Activated T-cell treated with anti-CD3 and anti-CD28 coated beads for 48 hours (primary cell): ENCODE data around the gene EFCAB14.
"Not testable (repeated sequence)": the region's sequence is repeated elsewhere in the genome, so short reads cannot be mapped to it uniquely, and the experiment has no call there.

Experiments
- DNase-seq: peaks from one replicate; pipeline ENCODE4 v3.0.0-alpha.2; 2020; ENCODE audit warnings: low read depth

Gene EFCAB14

GRCh38 chr1:46718727-46719622, at the start of gene EFCAB14:
TSS of gene EFCAB14 (minus strand) at chr1:46719114. CDS start at chr1:46718087, 1,027 bp downstream.
- peak; percentile 99 for DNase-seq

- no peak for DNase-seq
Observed at GRCh38 chr1:46768445-46768844, 49.5 kb upstream of the EFCAB14 start.

- DNase-seq = no peak
Observed at GRCh38 chr1:46767649-46768282, 48.9 kb upstream of the EFCAB14 start.

GRCh38 chr1:46764402-46764801, 45.5 kb upstream of the EFCAB14 start:
- no peak for DNase-seq

- DNase-seq = no peak
Observed at GRCh38 chr1:46761740-46762139, 42.8 kb upstream of the EFCAB14 start.

- no peak for DNase-seq
Observed at GRCh38 chr1:46760558-46761166, 41.7 kb upstream of the EFCAB14 start.

GRCh38 chr1:46757956-46758528, 39.1 kb upstream of the EFCAB14 start:
- no peak for DNase-seq

GRCh38 chr1:46757247-46757955, 38.5 kb upstream of the EFCAB14 start:
- no peak for DNase-seq

- DNase-seq = no peak
Observed at GRCh38 chr1:46755121-46755520, 36.2 kb upstream of the EFCAB14 start.

- not testable (repeated sequence) for DNase-seq
Observed at GRCh38 chr1:46754707-46755106, 35.8 kb upstream of the EFCAB14 start.

- no peak for DNase-seq
Observed at GRCh38 chr1:46753985-46754384, 35.1 kb upstream of the EFCAB14 start.

GRCh38 chr1:46749921-46750404, 31.0 kb upstream of the EFCAB14 start:
- DNase-seq = no peak

GRCh38 chr1:46749404-46749803, 30.5 kb upstream of the EFCAB14 start:
- no peak for DNase-seq

- no peak for DNase-seq
Observed at GRCh38 chr1:46747683-46748288, 28.9 kb upstream of the EFCAB14 start.

GRCh38 chr1:46742069-46742468, 23.2 kb upstream of the EFCAB14 start:
- DNase-seq = no peak

- DNase-seq = no peak
Observed at GRCh38 chr1:46735708-46736324, 16.9 kb upstream of the EFCAB14 start.

GRCh38 chr1:46728327-46728873, 9.5 kb upstream of the EFCAB14 start:
- DNase-seq = not testable (repeated sequence)

- no peak for DNase-seq
Observed at GRCh38 chr1:46725736-46726108, 6.8 kb upstream of the EFCAB14 start.

GRCh38 chr1:46724991-46725735, 6.2 kb upstream of the EFCAB14 start:
- DNase-seq = peak; percentile 40

GRCh38 chr1:46723901-46724300, 5.0 kb upstream of the EFCAB14 start:
- no peak for DNase-seq
